Naive B cell (primary cell): ENCODE measurements around the gene CROT. TPM values are rescaled to one million over a fixed set of nuclear protein-coding genes. Genes with fewer than 3 reads are reported as not detected.

ENCODE experiments used
- ATAC-seq, 2 donors: fragments of 150-1000 bp; cut with Tn5 transposase; 2 replicates each; pipeline ENCODE4 v1.10.0; 2021; ENCODE audit warnings: low read depth in 2 of 2, mild to moderate bottlenecking in 2 of 2, moderate library complexity in 2 of 2
- DNase-seq: peaks from one replicate; pipeline ENCODE4 v3.0.0; 2022
- H3K27ac Mint-ChIP-seq, 6 donors: one replicate each; pipeline ENCODE4 v1.8.0; 2020 to 2022; ENCODE audit warnings: mild to moderate bottlenecking in 6 of 6, mixed read lengths in 6 of 6, moderate library complexity in 5 of 6, inconsistent platforms in 2 of 6
- H3K27me3 Mint-ChIP-seq, 3 donors: one replicate each; pipeline ENCODE4 v1.8.0; 2021 to 2022; ENCODE audit warnings: mixed read lengths in 3 of 3, mild to moderate bottlenecking in 1 of 3
- H3K36me3 Mint-ChIP-seq, 2 donors: one replicate each; pipeline ENCODE4 v1.8.0; 2020 to 2022; ENCODE audit warnings: mixed read lengths in 2 of 2, inconsistent platforms in 1 of 2, mild to moderate bottlenecking in 1 of 2
- H3K4me1 Mint-ChIP-seq, 3 donors: one replicate each; pipeline ENCODE4 v1.8.0; 2020 to 2022; ENCODE audit warnings: mixed read lengths in 3 of 3, inconsistent platforms in 1 of 3, mild to moderate bottlenecking in 1 of 3, moderate library complexity in 1 of 3
- H3K4me3 Mint-ChIP-seq, 8 donors: one replicate each; pipeline ENCODE4 v1.8.0; 2020 to 2022; ENCODE audit warnings: mild to moderate bottlenecking in 8 of 8, mixed read lengths in 8 of 8, moderate library complexity in 8 of 8, inconsistent platforms in 2 of 8
- H3K9me3 Mint-ChIP-seq, 7 donors: one replicate each; pipeline ENCODE4 v1.8.0; 2020 to 2022; ENCODE audit warnings: mixed read lengths in 7 of 7, mild to moderate bottlenecking in 5 of 7, inconsistent platforms in 2 of 7, moderate library complexity in 1 of 7
- polyA plus RNA-seq, 6 donors: library from polyadenylated mRNA; unstranded; fragments of 300-500 nt; fragmentation: Illumina TruSeq; gene quantifications; one replicate each; pipeline ENCODE4 v1.2.3, GENCODE V29; 2021; ENCODE audit warnings: low read depth in 6 of 6

CROT gene
- polyA plus RNA-seq, 6 donors from 2014 or later, result 1.0 to 4.4 (median 2.7) TPM

- DNase-seq, result no peak
- Mint-ChIP-seq H3K4me3 (no peak overlapping the region), H3K27ac (peak overlapping the region in 5 of 6 donors; percentile 6 to 90 (median 63)), H3K4me1 (peaks cover 11 to 23% (median 14%) of the 10 kb centered on the region in 3 donors), H3K27me3 (no peaks in the 10 kb centered on the region), H3K9me3 (no peaks in the 10 kb centered on the region), H3K36me3 (peaks cover 11 to 38% of the 10 kb centered on the region in 2 donors)
- no peak for ATAC-seq
These were observed 102.9 kb downstream of the CROT start for GRCh38 chr7:87448388-87448787.

Other genes with a start within 250 kb of the CROT start
- 10 to 100 TPM; 25.3 to 76.6 (median 45.2) TPM for gene DMTF1, start 193.2 kb upstream of the CROT start, polyA plus RNA-seq
- gene TMEM243, start 125.9 kb upstream of the CROT start, polyA plus RNA-seq, result 100 to 1,000 TPM; 135 to 209 (median 173) TPM
- gene ABCB4, start 130.0 kb downstream of the CROT start, polyA plus RNA-seq, result 10 to 100 TPM; 21.3 to 50.9 (median 28.0) TPM